Prostate gland (tissue), 2 donors: ENCODE measurements around the gene SCAMP2. TPM values are rescaled to one million over a fixed set of nuclear protein-coding genes. Genes with fewer than 3 reads are reported as not detected.

Experiments
- DNase-seq: peaks from one replicate; pipeline ENCODE4 v3.0.0-alpha.2; 2019; ENCODE audit warnings: low spot score
- H3K27ac ChIP-seq, 2 donors: fragments of 200-600 bp; sonication (generic); 2 replicates each; pipeline ENCODE4 v1.5.1; 2017 to 2019
- H3K27me3 ChIP-seq: fragments of 200-600 bp; sonication (generic); replicated peaks from 2 replicates; pipeline ENCODE4 v1.5.1; 2019; ENCODE audit not compliant: insufficient read depth
- H3K36me3 ChIP-seq, 2 donors: fragments of 200-600 bp; sonication (generic); 1 replicate in 1 of 2; 2 replicates in 1 of 2; pipeline versions ENCODE4 v1.5.1 to v1.8.1; 2017 to 2019
- H3K4me1 ChIP-seq: fragments of 200-600 bp; sonication (generic); replicated peaks from 2 replicates; pipeline ENCODE4 v1.5.1; 2019
- H3K4me3 ChIP-seq, 2 donors: fragments of 200-600 bp; sonication (generic); 2 replicates each; pipeline ENCODE4 v1.5.1; 2017 to 2019
- H3K9me3 ChIP-seq: fragments of 200-600 bp; sonication (generic); 2 replicates; pipeline ENCODE4 v1.5.1; 2017
- POLR2A ChIP-seq: fragments of 450-650 bp; IDR thresholded peaks from one replicate; pipeline ENCODE4 v1.6.1; 2016; ENCODE audit warnings: antibody characterized with exemption, mild to moderate bottlenecking
- POLR2AphosphoS5 ChIP-seq: sonication (generic); formaldehyde crosslinking; IDR thresholded peaks from one replicate; pipeline ENCODE4 v1.6.1; 2017; ENCODE audit warnings: antibody characterized with exemption
- WGBS: methylation state at CpG from one replicate; pipeline ENCODE4 v1.1.5; 2018; 5-methylcytosine and 5-hydroxymethylcytosine counted together
- intact Hi-C: fragments of 100-400 bp; cut with DNase I; formaldehyde crosslinking; loops from one replicate; pipeline ENCODE4 v1.14.2; 2022
- total RNA-seq, 2 donors: library from RNA; depleted of rRNA; stranded (reverse); fragments of >200 nt; gene quantifications; one replicate each; pipeline ENCODE4 v1.1.0, GENCODE V29; 2016
- TF ChIP-seq, protein P1 (sequence below), 4 experiments: fragments of 200-600 bp in 2 of 4; fragments of 450-650 bp in 2 of 4; sonication (generic) in 2 of 4; IDR thresholded peaks; 1 replicate in 3 of 4; 2 replicates in 1 of 4; pipeline ENCODE4 v1.5.1; 2016 to 2019; ENCODE audit warnings: antibody characterized with exemption in 4 of 4, mild to moderate bottlenecking in 2 of 4, moderate library complexity in 2 of 4

The SCAMP2 gene
- total RNA-seq, 2 donors from 2014 or later, result 101 to 103 TPM

DNA sequence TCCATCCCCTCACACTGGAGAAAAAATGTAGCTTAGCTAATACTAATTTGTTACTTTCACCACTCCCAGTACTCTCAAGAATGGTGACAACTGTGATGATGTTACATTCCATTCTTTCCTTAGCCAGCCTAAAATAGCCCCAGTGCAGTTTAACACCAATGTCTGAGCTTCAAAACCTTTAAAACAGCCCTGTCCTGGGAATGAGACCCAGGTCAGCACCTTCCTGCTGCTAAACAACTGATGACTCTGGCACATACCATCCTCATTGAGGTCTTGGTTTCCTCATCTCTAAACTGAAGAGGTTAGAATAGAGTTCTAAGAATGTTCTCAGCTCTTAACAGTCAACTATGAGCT lies 3.8 kb downstream of the SCAMP2 start:
- Histone ChIP-seq H3K9me3 (no peaks in the 10 kb centered on the region), H3K27me3 (no peaks in the 10 kb centered on the region), H3K4me3 (no peak overlapping the region), H3K27ac (no peak overlapping the region), H3K36me3 (no peaks in the 10 kb centered on the region), H3K4me1 (peaks cover 23% of the 10 kb centered on the region)
- TF ChIP-seq, protein P1, sequence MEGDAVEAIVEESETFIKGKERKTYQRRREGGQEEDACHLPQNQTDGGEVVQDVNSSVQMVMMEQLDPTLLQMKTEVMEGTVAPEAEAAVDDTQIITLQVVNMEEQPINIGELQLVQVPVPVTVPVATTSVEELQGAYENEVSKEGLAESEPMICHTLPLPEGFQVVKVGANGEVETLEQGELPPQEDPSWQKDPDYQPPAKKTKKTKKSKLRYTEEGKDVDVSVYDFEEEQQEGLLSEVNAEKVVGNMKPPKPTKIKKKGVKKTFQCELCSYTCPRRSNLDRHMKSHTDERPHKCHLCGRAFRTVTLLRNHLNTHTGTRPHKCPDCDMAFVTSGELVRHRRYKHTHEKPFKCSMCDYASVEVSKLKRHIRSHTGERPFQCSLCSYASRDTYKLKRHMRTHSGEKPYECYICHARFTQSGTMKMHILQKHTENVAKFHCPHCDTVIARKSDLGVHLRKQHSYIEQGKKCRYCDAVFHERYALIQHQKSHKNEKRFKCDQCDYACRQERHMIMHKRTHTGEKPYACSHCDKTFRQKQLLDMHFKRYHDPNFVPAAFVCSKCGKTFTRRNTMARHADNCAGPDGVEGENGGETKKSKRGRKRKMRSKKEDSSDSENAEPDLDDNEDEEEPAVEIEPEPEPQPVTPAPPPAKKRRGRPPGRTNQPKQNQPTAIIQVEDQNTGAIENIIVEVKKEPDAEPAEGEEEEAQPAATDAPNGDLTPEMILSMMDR (IDR thresholded peaks at IDR 0.05), result no peak
- no peak for TF ChIP-seq POLR2AphosphoS5
- no peak for TF ChIP-seq POLR2A
- intact Hi-C loops, result no loop called here
- no peak for DNase-seq

DNA sequence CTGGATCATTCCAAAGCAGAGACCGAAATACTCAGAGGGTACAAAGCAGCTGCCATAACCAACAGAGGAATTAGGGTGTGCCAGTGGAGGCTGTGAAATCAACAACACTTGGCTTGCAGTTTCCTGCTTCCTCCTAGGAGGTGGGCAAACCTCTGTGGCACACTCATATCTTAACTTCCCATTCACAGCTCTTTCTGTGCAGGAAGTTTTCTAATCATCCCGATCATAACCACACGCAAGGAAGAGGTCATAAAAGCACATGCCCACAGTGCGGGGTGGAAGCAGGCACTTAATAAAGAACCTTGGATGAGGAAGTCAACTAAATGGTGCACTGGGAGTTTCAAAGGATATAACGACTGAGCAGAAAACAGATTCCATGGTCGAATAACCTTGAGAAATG lies 5.1 kb downstream of the SCAMP2 start:
- H3K9me3 ChIP-seq, result no peaks in the 10 kb centered on the region
- no peaks in the 10 kb centered on the region for H3K27me3 ChIP-seq
- H3K4me3 ChIP-seq, result no peak overlapping the region
- peak overlapping the region in 1 of 2 donors; percentile 3 for H3K27ac ChIP-seq
- no peak for DNase-seq
- intact Hi-C loops, result no loop called here
- 70% methylated on average over 6 of the region's 6 CpGs for WGBS
- no peaks in the 10 kb centered on the region for H3K36me3 ChIP-seq
- TF ChIP-seq, protein P1 (IDR thresholded peaks at IDR 0.05), result no peak
- TF ChIP-seq POLR2AphosphoS5, result no peak
- TF ChIP-seq POLR2A, result no peak
- peaks cover 23% of the 10 kb centered on the region for H3K4me1 ChIP-seq

DNA sequence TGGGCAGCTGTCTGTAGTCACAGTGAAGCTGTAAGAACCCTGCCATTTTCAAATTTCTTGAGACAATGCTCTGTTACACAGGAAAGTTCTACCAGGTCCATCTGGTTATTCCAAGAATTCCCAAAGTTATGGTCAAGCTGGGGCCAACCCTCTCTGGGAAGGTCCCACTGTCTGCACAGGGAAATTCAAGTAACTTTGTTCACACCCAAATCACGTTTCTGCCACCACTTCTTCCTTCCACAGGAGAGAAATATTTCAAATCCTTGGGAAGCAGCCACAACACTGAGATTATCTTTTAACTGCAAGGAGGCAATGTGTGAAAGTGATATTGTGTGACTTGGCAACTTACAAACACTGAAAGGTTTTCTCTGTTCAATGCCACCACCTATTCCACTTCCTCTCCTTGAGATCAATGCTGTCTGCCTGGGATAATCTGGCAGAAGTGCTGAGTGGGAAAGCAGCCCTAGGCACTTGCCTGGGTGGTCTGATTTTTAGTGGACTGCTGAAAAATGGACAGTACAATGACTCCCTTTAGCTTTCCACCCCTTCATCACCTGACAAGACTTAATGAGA lies 5.6 kb downstream of the SCAMP2 start:
- DNase-seq, result no peak
- WGBS, result 61% methylated on average over 1 of the region's 1 CpG
- Histone ChIP-seq H3K36me3 (no peaks in the 10 kb centered on the region), H3K27me3 (no peaks in the 10 kb centered on the region), H3K9me3 (no peaks in the 10 kb centered on the region), H3K4me1 (peaks cover 23% of the 10 kb centered on the region), H3K4me3 (no peak overlapping the region), H3K27ac (no peak overlapping the region)
- TF ChIP-seq, protein P1 (IDR thresholded peaks at IDR 0.05), result no peak
- TF ChIP-seq POLR2A (no peak), POLR2AphosphoS5 (no peak)
- intact Hi-C loops, result no loop called here

DNA sequence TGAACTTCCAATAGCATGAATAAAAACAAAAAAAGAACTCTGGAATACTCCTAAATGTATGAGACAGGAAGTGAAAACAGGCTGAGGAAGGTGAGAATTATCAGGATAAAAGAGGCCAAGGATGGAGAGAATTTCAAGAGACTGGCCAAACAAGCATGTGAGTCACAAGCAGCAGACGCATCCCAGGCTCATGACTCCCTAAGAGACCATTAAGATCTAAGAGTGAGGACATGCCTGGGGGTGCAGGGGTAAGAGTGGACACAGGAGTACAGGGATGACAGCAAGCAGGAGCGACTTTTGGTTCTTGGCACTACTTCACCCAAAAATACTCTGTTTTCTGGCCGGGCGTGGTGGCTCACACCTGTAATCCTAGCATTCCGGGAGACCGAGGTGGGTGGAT lies 7.1 kb downstream of the SCAMP2 start:
- Histone ChIP-seq H3K36me3 (no peaks in the 10 kb centered on the region), H3K9me3 (no peaks in the 10 kb centered on the region), H3K4me1 (peaks cover 23% of the 10 kb centered on the region), H3K27ac (no peak overlapping the region), H3K27me3 (no peaks in the 10 kb centered on the region), H3K4me3 (no peak overlapping the region)
- TF ChIP-seq, protein P1 (IDR thresholded peaks at IDR 0.05), result no peak
- TF ChIP-seq POLR2A, result no peak
- TF ChIP-seq POLR2AphosphoS5, result no peak
- 71% methylated on average over 6 of the region's 6 CpGs for WGBS
- intact Hi-C loops, result no loop called here
- no peak for DNase-seq

DNA sequence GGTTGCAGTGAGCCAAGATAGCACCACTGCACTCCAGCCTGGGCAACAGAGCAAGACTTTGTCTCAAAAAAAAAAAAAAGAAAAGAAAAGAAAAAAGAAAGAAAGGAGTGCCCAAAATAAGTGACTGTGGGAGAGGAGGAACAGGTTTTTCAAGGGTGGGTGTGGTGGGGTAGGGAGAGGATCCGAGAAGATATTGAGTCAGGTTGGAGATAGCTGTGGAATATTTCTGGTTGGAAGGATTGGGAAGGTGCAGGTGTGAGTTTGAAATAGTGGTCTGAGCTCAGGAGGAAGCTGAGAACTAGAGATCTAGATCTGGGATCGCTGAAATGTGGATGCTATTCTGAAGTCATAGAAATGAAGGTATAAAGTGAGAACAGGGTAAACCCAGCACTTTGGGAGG lies 7.8 kb downstream of the SCAMP2 start:
- H3K27me3 ChIP-seq, result no peaks in the 10 kb centered on the region
- peaks cover 23% of the 10 kb centered on the region for H3K4me1 ChIP-seq
- TF ChIP-seq POLR2A (no peak), POLR2AphosphoS5 (no peak)
- TF ChIP-seq, protein P1 (IDR thresholded peaks at IDR 0.05), result no peak
- intact Hi-C loops, result no loop called here
- H3K9me3 ChIP-seq, result no peaks in the 10 kb centered on the region
- no peaks in the 10 kb centered on the region for H3K36me3 ChIP-seq
- no peak overlapping the region for H3K4me3 ChIP-seq
- DNase-seq, result no peak
- 69% methylated on average over 2 of the region's 2 CpGs for whole genome bisulfite sequencing
- no peak overlapping the region for H3K27ac ChIP-seq
